IPS-15b (cell line): Measurements from ENCODE around the gene TYRO3.
"Not testable (repeated sequence)": the region's sequence is repeated elsewhere in the genome, so short reads cannot be mapped to it uniquely, and the experiment has no call there.

ENCODE experiments used
- H3K27me3 ChIP-seq: one replicate; pipeline ENCODE4 v1.6.1; 2013; ENCODE audit warnings: low read length; ENCODE audit not compliant: control insufficient read depth, insufficient read depth
- H3K36me3 ChIP-seq: one replicate; pipeline ENCODE4 v1.6.1; 2013; ENCODE audit warnings: low read length; ENCODE audit not compliant: control insufficient read depth, insufficient read depth
- H3K4me1 ChIP-seq: one replicate; pipeline ENCODE4 v1.6.1; 2013; ENCODE audit warnings: mild to moderate bottlenecking, low read length; ENCODE audit not compliant: control insufficient read depth, insufficient read depth
- H3K4me3 ChIP-seq: one replicate; pipeline ENCODE4 v1.5.1; 2013; ENCODE audit warnings: low read depth, low read length
- H3K9ac ChIP-seq: one replicate; pipeline ENCODE4 v1.6.1; 2013; ENCODE audit warnings: low read depth, mild to moderate bottlenecking, low read length
- H3K9me3 ChIP-seq: one replicate; pipeline ENCODE4 v1.6.1; 2013; ENCODE audit warnings: mild to moderate bottlenecking, low read length; ENCODE audit not compliant: control insufficient read depth, insufficient read depth

The TYRO3 gene

GRCh38 chr15:41567261-41567660, 8.2 kb downstream of the TYRO3 start:
- no peaks in the 10 kb centered on the region for H3K27me3 ChIP-seq
- H3K36me3 ChIP-seq = peaks cover 28% of the 10 kb centered on the region
- no peak overlapping the region for H3K4me3 ChIP-seq
- H3K9me3 ChIP-seq = no peaks in the 10 kb centered on the region
- no peak overlapping the region for H3K9ac ChIP-seq
- H3K4me1 ChIP-seq = peaks cover 56% of the 10 kb centered on the region

GRCh38 chr15:41567862-41568261, 8.8 kb downstream of the TYRO3 start:
- Histone ChIP-seq H3K36me3 (peaks cover 34% of the 10 kb centered on the region), H3K4me1 (peaks cover 50% of the 10 kb centered on the region), H3K4me3 (peak overlapping the region; percentile 30), H3K9me3 (no peaks in the 10 kb centered on the region), H3K9ac (peak overlapping the region; percentile 41), H3K27me3 (no peaks in the 10 kb centered on the region)

- Histone ChIP-seq H3K4me3 (peak overlapping the region; percentile 30), H3K27me3 (no peaks in the 10 kb centered on the region), H3K4me1 (peaks cover 44% of the 10 kb centered on the region), H3K9ac (peak overlapping the region; percentile 41), H3K36me3 (peaks cover 40% of the 10 kb centered on the region), H3K9me3 (no peaks in the 10 kb centered on the region)
These were observed 9.5 kb downstream of the TYRO3 start for GRCh38 chr15:41568350-41569017.

- Histone ChIP-seq H3K4me1 (peaks cover 37% of the 10 kb centered on the region), H3K36me3 (peaks cover 42% of the 10 kb centered on the region)
- not testable (repeated sequence) for H3K4me3 ChIP-seq, H3K9ac ChIP-seq, H3K9me3 ChIP-seq, H3K27me3 ChIP-seq
These were observed 10.2 kb downstream of the TYRO3 start for GRCh38 chr15:41569232-41569631.

GRCh38 chr15:41570764-41571163, 11.8 kb downstream of the TYRO3 start:
- Histone ChIP-seq H3K9ac (no peak overlapping the region), H3K36me3 (peaks cover 55% of the 10 kb centered on the region)

GRCh38 chr15:41571948-41572347, 12.9 kb downstream of the TYRO3 start:
- Histone ChIP-seq H3K27me3 (no peaks in the 10 kb centered on the region), H3K4me3 (no peak overlapping the region), H3K36me3 (peaks cover 51% of the 10 kb centered on the region), H3K9ac (no peak overlapping the region), H3K9me3 (no peaks in the 10 kb centered on the region), H3K4me1 (peaks cover 19% of the 10 kb centered on the region)

More at GRCh38 chr15:41570764-41571163, 11.8 kb downstream of the TYRO3 start:
- H3K4me3 ChIP-seq = no peak overlapping the region
- H3K27me3 ChIP-seq = no peaks in the 10 kb centered on the region
- no peaks in the 10 kb centered on the region for H3K9me3 ChIP-seq
- H3K4me1 ChIP-seq = peaks cover 26% of the 10 kb centered on the region

- Histone ChIP-seq H3K4me1 (peaks cover 10% of the 10 kb centered on the region), H3K9me3 (no peaks in the 10 kb centered on the region), H3K36me3 (peaks cover 53% of the 10 kb centered on the region), H3K27me3 (no peaks in the 10 kb centered on the region), H3K4me3 (no peak overlapping the region), H3K9ac (no peak overlapping the region)
These were observed 13.9 kb downstream of the TYRO3 start for GRCh38 chr15:41572866-41573265.

GRCh38 chr15:41573396-41573795, 14.4 kb downstream of the TYRO3 start:
- H3K9me3 ChIP-seq = no peaks in the 10 kb centered on the region
- H3K4me3 ChIP-seq = no peak overlapping the region
- H3K36me3 ChIP-seq = peaks cover 58% of the 10 kb centered on the region
- H3K9ac ChIP-seq = no peak overlapping the region
- H3K27me3 ChIP-seq = no peaks in the 10 kb centered on the region
- peaks cover 5% of the 10 kb centered on the region for H3K4me1 ChIP-seq

- no peak overlapping the region for H3K9ac ChIP-seq
- H3K36me3 ChIP-seq = peaks cover 59% of the 10 kb centered on the region
- no peaks in the 10 kb centered on the region for H3K9me3 ChIP-seq
- no peak overlapping the region for H3K4me3 ChIP-seq
- no peaks in the 10 kb centered on the region for H3K27me3 ChIP-seq
- no peaks in the 10 kb centered on the region for H3K4me1 ChIP-seq
These were observed 15.1 kb downstream of the TYRO3 start for GRCh38 chr15:41574158-41574557.

GRCh38 chr15:41575282-41575681, 16.3 kb downstream of the TYRO3 start:
- Histone ChIP-seq H3K27me3 (no peaks in the 10 kb centered on the region), H3K9ac (no peak overlapping the region), H3K9me3 (no peaks in the 10 kb centered on the region), H3K36me3 (peaks cover 50% of the 10 kb centered on the region), H3K4me1 (no peaks in the 10 kb centered on the region), H3K4me3 (no peak overlapping the region)

- Histone ChIP-seq H3K9me3 (no peaks in the 10 kb centered on the region), H3K4me1 (no peaks in the 10 kb centered on the region), H3K36me3 (peaks cover 30% of the 10 kb centered on the region), H3K27me3 (no peaks in the 10 kb centered on the region), H3K4me3 (no peak overlapping the region), H3K9ac (no peak overlapping the region)
These were observed 19.1 kb downstream of the TYRO3 start for GRCh38 chr15:41577863-41578735.
